Measurements from ENCODE around the gene CAVIN1.
A peak's percentile ranks its signal among the peaks of the same experiment; 100 is the strongest.
"Not testable (repeated sequence)": the region's sequence is repeated elsewhere in the genome, so short reads cannot be mapped to it uniquely, and the experiment has no call there.

The CAVIN1 gene

DNA sequence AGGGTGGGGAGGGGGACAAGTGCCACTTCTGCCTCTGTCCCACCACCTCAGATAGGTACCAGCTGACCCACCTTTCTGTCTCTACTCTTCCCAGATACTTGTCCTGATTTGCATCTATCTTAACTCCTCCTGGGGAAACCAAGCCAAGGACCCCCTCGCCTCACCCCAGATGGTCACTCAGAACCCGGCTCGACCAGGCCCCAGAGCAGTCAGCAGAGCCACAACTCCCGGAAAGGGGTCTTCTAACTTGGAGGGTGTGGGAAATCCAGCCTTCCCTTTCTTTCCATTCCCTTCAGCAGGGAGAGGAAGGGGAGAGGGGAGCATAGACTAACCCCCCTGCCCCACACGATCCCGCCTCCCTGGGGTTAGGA, 1.9 kb downstream of the CAVIN1 start:
- H3K4me3 ChIP-seq (replicated peaks; ENCODE audit: low read depth, low read length), result peak overlapping the region; percentile 97
- DNase-seq (ENCODE audit: low read depth), result no peak
- TF ChIP-seq, protein P1, sequence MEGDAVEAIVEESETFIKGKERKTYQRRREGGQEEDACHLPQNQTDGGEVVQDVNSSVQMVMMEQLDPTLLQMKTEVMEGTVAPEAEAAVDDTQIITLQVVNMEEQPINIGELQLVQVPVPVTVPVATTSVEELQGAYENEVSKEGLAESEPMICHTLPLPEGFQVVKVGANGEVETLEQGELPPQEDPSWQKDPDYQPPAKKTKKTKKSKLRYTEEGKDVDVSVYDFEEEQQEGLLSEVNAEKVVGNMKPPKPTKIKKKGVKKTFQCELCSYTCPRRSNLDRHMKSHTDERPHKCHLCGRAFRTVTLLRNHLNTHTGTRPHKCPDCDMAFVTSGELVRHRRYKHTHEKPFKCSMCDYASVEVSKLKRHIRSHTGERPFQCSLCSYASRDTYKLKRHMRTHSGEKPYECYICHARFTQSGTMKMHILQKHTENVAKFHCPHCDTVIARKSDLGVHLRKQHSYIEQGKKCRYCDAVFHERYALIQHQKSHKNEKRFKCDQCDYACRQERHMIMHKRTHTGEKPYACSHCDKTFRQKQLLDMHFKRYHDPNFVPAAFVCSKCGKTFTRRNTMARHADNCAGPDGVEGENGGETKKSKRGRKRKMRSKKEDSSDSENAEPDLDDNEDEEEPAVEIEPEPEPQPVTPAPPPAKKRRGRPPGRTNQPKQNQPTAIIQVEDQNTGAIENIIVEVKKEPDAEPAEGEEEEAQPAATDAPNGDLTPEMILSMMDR (IDR thresholded peaks at IDR 0.05; ENCODE audit: low read length, missing control alignments), result no peak

GRCh38 chr17:42417981-42418380, 5.1 kb downstream of the CAVIN1 start:
- not testable (repeated sequence) for DNase-seq (ENCODE audit: low read depth)

DNA sequence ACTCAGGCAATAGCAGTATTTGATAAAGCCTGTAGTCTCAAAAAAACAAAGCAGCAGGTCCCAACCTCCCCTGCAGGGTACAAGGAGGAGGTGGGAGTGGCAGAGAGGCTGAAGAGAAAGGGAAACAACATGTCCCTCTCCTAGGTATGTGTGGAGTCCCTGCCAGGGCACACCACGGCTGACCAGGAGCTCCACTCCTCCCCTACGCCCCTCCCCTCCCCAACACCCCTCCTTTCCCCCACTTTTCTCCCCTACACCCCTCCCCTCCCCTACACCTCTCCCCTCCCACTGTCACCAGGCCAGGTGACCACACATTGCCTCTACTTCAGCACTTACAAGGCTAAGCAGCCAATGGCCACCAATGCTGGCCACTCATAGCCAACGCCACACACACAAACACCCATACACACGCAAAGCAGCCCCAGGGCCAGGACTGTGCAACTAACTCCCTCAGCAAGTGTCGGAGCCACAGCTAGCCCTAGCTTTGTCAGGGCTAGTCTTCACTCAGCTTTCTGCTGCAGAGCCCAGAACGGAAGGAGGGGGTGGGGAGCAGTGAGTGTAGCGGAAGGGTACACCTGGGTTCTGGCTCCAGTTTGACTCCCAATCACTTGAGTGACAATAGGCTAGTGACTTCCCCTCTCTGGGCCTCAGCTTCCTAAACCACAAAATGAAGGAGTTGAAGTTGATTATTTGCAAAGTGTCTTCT, 8.2 kb downstream of the CAVIN1 start:
- no peak for DNase-seq (ENCODE audit: low read depth)
- H3K4me3 ChIP-seq (replicated peaks; ENCODE audit: low read depth, low read length), result no peak overlapping the region
- TF ChIP-seq, protein P1 (IDR thresholded peaks at IDR 0.05; ENCODE audit: low read length, missing control alignments), result no peak

More at GRCh38 chr17:42417981-42418380, 5.1 kb downstream of the CAVIN1 start:
- H3K4me3 ChIP-seq (replicated peaks; ENCODE audit: low read depth, low read length), result not testable (repeated sequence)

- DNase-seq (ENCODE audit: low read depth), result no peak
- TF ChIP-seq, protein P1 (IDR thresholded peaks at IDR 0.05; ENCODE audit: low read length, missing control alignments), result no peak
- H3K4me3 ChIP-seq (replicated peaks; ENCODE audit: low read depth, low read length), result no peak overlapping the region
Measured at GRCh38 chr17:42413464-42414040, 9.5 kb downstream of the CAVIN1 start.

DNA sequence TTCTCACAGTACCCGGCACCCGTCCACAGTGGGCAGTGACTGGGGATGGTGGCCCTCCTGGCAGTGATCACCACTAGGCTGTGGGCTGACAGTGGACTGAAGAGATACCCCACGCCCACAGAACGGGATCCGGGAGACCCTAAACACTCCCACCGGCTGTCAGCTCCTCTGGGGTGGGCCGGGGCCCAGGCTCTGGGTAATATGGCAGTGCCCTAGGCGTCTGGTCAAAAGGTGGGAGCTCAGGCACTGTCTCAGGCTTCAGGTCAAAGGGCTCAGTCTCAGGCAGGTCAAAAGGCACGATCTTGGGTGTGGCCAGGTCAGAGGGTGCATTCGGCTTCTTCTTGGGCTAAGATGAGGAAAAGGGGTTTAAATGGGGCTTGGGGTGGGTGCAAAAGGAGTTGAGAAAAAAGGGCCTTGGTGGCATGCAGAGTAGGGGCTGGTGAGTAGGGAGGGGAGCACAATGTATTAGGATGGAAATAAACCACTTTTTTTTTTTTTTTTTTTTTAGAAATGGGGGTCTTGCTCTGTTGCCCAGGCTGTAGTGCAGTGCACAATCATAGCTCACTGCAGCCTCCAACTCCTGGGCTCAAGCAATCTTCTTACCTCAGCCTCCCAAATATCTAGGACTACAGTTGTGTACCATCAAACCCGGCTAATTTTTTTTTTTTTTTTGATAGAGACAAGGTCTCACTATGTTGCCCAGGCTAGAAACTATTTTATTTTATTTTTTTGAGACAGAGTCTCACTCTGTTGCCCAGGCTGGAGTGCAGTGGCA, 11.0 kb downstream of the CAVIN1 start:
- no peak overlapping the region for H3K4me3 ChIP-seq (replicated peaks; ENCODE audit: low read depth, low read length)
- no peak for DNase-seq (ENCODE audit: low read depth)
- TF ChIP-seq, protein P1 (IDR thresholded peaks at IDR 0.05; ENCODE audit: low read length, missing control alignments), result no peak

DNA sequence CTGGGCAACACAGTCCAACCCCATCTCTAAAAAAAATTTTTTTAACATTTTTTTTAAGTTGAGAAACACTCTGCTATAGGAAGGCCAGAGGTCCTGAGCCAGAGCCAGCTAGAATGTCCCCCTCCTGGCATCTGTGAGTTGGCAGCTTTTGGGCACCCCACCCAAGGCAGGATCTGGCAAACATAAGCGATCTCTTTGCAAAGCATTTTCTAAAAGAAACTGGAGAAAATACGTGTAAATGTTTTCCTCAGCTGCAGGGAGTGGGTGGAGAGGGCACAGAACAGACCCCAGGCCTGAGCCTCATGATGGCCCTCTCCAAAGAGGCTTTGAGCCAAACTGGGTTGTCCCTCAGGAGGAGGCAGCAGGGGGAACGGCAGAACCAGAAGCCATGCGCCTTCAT, 11.7 kb downstream of the CAVIN1 start:
- TF ChIP-seq, protein P1 (IDR thresholded peaks at IDR 0.05; ENCODE audit: low read length, missing control alignments), result no peak
- DNase-seq (ENCODE audit: low read depth), result no peak
- H3K4me3 ChIP-seq (replicated peaks; ENCODE audit: low read depth, low read length), result no peak overlapping the region

- no peak for DNase-seq (ENCODE audit: low read depth)
- H3K4me3 ChIP-seq (replicated peaks; ENCODE audit: low read depth, low read length), result no peak overlapping the region
- TF ChIP-seq, protein P1 (IDR thresholded peaks at IDR 0.05; ENCODE audit: low read length, missing control alignments), result no peak
Measured at GRCh38 chr17:42410319-42410685, 12.8 kb downstream of the CAVIN1 start.
